ENCODE results near the gene OR1D5.

The OR1D5 gene

DNA sequence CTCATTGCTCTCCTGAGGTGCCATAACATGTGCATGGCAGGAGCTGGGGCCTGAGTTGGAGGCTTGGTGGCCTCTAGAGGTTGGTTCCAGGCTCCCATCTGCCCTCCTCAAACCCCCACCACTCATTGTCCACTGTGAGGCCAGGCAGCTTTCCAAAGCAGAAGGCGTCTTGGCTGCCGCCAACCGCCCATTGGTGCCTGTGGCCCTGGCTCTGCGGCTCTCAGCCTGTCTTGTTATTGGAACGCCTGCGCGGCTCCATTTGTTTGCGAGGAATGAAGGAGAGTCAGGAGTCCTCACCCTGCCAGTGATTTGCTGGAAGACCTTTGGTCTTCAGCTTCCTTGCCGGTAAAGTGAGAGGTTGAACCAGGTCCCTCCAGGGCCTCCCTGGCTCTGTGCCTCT is 43.6 kb downstream of the OR1D5 start:
- no peak overlapping the region for H3K4me2 ChIP-seq
- H3K27me3 ChIP-seq, result no peaks in the 10 kb centered on the region
- peaks cover 62 to 100% (median 100%) of the 10 kb centered on the region in 11 experiments for H3K36me3 ChIP-seq
- H3K9ac ChIP-seq, result no peak overlapping the region
- peaks cover 0 to 12% (median 0%) of the 10 kb centered on the region in 10 experiments; a peak in 3 of 20 replicates for H3K4me1 ChIP-seq
- H3K27ac ChIP-seq, result no peak overlapping the region
- peaks cover 30 to 54% (median 42%) of the 10 kb centered on the region in 11 experiments for H3K9me3 ChIP-seq (replicated peaks in 1 of 11)
- TF ChIP-seq Cebpa-rat (IDR thresholded peaks at IDR 0.05), result no peak
- H3K4me3 ChIP-seq, result no peak overlapping the region
- H4K20me1 ChIP-seq, result peaks cover 0 to 11% (median 0%) of the 10 kb centered on the region in 11 experiments; a peak in 1 of 22 replicates

DNA sequence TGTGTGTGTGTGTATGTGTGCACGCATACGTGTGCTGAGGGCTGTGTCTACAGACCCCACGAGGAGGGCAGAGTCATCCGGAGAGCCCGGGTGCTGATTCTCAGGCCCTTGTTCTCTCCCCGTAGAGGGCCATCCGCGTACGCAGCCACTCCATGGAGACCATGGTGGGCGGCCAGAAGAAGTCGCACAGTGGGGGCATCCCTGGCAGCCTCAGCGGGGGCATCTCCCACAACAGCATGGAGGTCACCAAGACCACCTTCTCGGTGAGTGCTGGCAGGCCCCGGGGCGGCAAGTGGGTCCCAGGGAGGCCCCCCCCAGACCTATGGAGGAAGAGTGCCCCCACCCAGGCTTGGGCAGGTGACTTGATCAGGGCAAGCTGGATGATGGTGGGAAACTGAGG is 45.5 kb downstream of the OR1D5 start:
- Histone ChIP-seq H3K9ac (no peak overlapping the region), H4K20me1 (peaks cover 0 to 14% (median 0%) of the 10 kb centered on the region in 11 experiments; a peak in 3 of 22 replicates), H3K4me2 (no peak overlapping the region), H3K4me1 (peaks cover 0 to 12% (median 0%) of the 10 kb centered on the region in 10 experiments; a peak in 3 of 20 replicates), H3K27ac (no peak overlapping the region), H3K36me3 (peaks cover 48 to 100% (median 98%) of the 10 kb centered on the region in 11 experiments), H3K4me3 (no peak overlapping the region), H3K27me3 (no peaks in the 10 kb centered on the region), H3K9me3 (replicated peaks in 1 of 11) (peaks cover 22 to 40% (median 37%) of the 10 kb centered on the region in 11 experiments)
- TF ChIP-seq Cebpa-rat (IDR thresholded peaks at IDR 0.05), result no peak

- peaks cover 31 to 100% (median 94%) of the 10 kb centered on the region in 11 experiments for H3K36me3 ChIP-seq
- TF ChIP-seq Cebpa-rat (IDR thresholded peaks at IDR 0.05), result no peak
- H3K27me3 ChIP-seq, result no peaks in the 10 kb centered on the region
- peaks cover 0 to 6% (median 0%) of the 10 kb centered on the region in 10 experiments; a peak in 1 of 20 replicates for H3K4me1 ChIP-seq
- H3K4me2 ChIP-seq, result no peak overlapping the region
- peaks cover 0 to 18% (median 0%) of the 10 kb centered on the region in 11 experiments; a peak in 3 of 22 replicates for H4K20me1 ChIP-seq
- H3K9me3 ChIP-seq (replicated peaks in 1 of 11), result peaks cover 7 to 19% (median 17%) of the 10 kb centered on the region in 11 experiments
- no peak overlapping the region for H3K4me3 ChIP-seq
- H3K9ac ChIP-seq, result no peak overlapping the region; a peak in 1 of 22 replicates
- H3K27ac ChIP-seq, result no peak overlapping the region
Observed at GRCh38 chr17:3015890-3016289, 47.5 kb downstream of the OR1D5 start.

GRCh38 chr17:3012926-3013581 is 50.4 kb downstream of the OR1D5 start:
- peaks cover 0 to 17% (median 4%) of the 10 kb centered on the region in 10 experiments; a peak in 7 of 20 replicates for H3K4me1 ChIP-seq
- no peak overlapping the region for H3K4me3 ChIP-seq
- H3K27me3 ChIP-seq, result no peaks in the 10 kb centered on the region
- no peak overlapping the region for H3K4me2 ChIP-seq
- H4K20me1 ChIP-seq, result peaks cover 0 to 26% (median 4%) of the 10 kb centered on the region in 11 experiments; a peak in 5 of 22 replicates
- H3K27ac ChIP-seq, result no peak overlapping the region
- H3K9ac ChIP-seq, result no peak overlapping the region
- H3K9me3 ChIP-seq (replicated peaks in 1 of 11), result no peaks in the 10 kb centered on the region
- peaks cover 30 to 100% (median 93%) of the 10 kb centered on the region in 11 experiments for H3K36me3 ChIP-seq
- no peak for TF ChIP-seq Cebpa-rat (IDR thresholded peaks at IDR 0.05)

All from BLaER1 treated with 17β-estradiol and CSF1 and Interleukin-3, amounts not matched to agents 10 nM and 100 nM (cell line).